Heart left ventricle (tissue), 16 donors: ENCODE measurements around the gene CLEC2B. TPM values are rescaled to one million over a fixed set of nuclear protein-coding genes. Genes with fewer than 3 reads are reported as not detected.

Experiments
- ATAC-seq, 4 donors: fragments of 200-7000 bp; cut with Tn5 transposase; one replicate each; pipeline ENCODE4 v1.9.1; 2020 to 2022; ENCODE audit warnings: moderate library complexity in 4 of 4, mild to moderate bottlenecking in 3 of 4, moderate number of reproducible peaks in 1 of 4
- DNase-seq, 5 donors: peaks; one replicate each; pipeline ENCODE4 v3.0.0-alpha.2; 2020
- H3K27ac ChIP-seq, 12 donors: fragments of 200-600 bp; sonication (generic) in 4 of 12; one replicate each; pipeline versions ENCODE4 v1.5.0 to v1.8.0; 2016 to 2022; ENCODE audit warnings: mild to moderate bottlenecking in 2 of 12
- H3K27me3 ChIP-seq, 9 donors: fragments of 200-600 bp; sonication (generic) in 2 of 9; one replicate each; pipeline versions ENCODE4 v1.5.1 to v1.8.0; 2016 to 2022; ENCODE audit warnings: mild to moderate bottlenecking in 3 of 9
- H3K36me3 ChIP-seq, 9 donors: fragments of 200-600 bp; sonication (generic) in 2 of 9; one replicate each; pipeline versions ENCODE4 v1.5.0 to v1.8.0; 2018 to 2022; ENCODE audit warnings: mild to moderate bottlenecking in 2 of 9
- H3K4me1 ChIP-seq, 12 donors: fragments of 200-600 bp; sonication (generic) in 4 of 12; one replicate each; pipeline versions ENCODE4 v1.5.0 to v1.8.0; 2016 to 2022; ENCODE audit warnings: mild to moderate bottlenecking in 3 of 12
- H3K4me3 ChIP-seq, 12 donors: fragments of 200-600 bp; sonication (generic) in 4 of 12; one replicate each; pipeline versions ENCODE4 v1.5.0 to v1.8.0; 2017 to 2022; ENCODE audit warnings: mild to moderate bottlenecking in 9 of 12, moderate library complexity in 4 of 12
- H3K9me3 ChIP-seq, 12 donors: fragments of 200-600 bp; sonication (generic) in 4 of 12; one replicate each; pipeline versions ENCODE4 v1.5.0 to v1.8.0; 2016 to 2022; ENCODE audit warnings: mild to moderate bottlenecking in 1 of 12
- POLR2A ChIP-seq, 2 donors: fragments of 450-650 bp; IDR thresholded peaks; one replicate each; pipeline ENCODE4 v1.6.1; 2017; ENCODE audit warnings: antibody characterized with exemption in 2 of 2, mild to moderate bottlenecking in 2 of 2, moderate library complexity in 2 of 2
- WGBS, 4 donors: extraction: QIAGEN DNeasy Blood & Tissue Kit in 2 of 4; methylation state at CpG; one replicate each; pipeline versions ENCODE4 v1.1.5 to v1.1.7; 2013 to 2018; 5-methylcytosine and 5-hydroxymethylcytosine counted together
- intact Hi-C, 10 donors: fragments of 100-400 bp; cut with DNase I; formaldehyde crosslinking; loops; one replicate each; pipeline versions ENCODE4 v1.11.1 to v1.14.2; 2022
- polyA plus RNA-seq, 2 donors: library from polyadenylated mRNA; stranded (reverse); fragments of 200-250 nt; gene quantifications; one replicate each; pipeline ENCODE4 v1.2.3, GENCODE V29; 2013
- total RNA-seq, 9 donors: library from RNA; depleted of rRNA in 2 of 9; stranded (reverse); fragments of >200 nt in 2 of 9; fragmentation: NEBNext Ultra II Directional in 3 of 9; extraction: Animal tissue kit (Norgen Biotek cat#: 25700) in 3 of 9; gene quantifications; one replicate each; pipeline versions ENCODE4 v1.1.0 to v1.2.4, GENCODE V29; 2016 to 2023
- TF ChIP-seq, protein P1 (sequence below), 12 donors: fragments of 200-600 bp; sonication (generic) in 4 of 12; IDR thresholded peaks; one replicate each; pipeline versions ENCODE4 v1.5.0 to v1.8.0; 2018 to 2022; ENCODE audit warnings: antibody characterized with exemption in 12 of 12, mild to moderate bottlenecking in 5 of 12
- donor health status: ischemic (EF 13 %, LVEDD 7.1; RV severe dilation, severe dysfunction).
- donor health status: healthy with polysubstance abuse.
- donor health status: DM: no; HTN: yes; CAD: no.
- donor health status: DM: no; HTN: no; CAD: no.
- donor health status: ischemic (EF 25% LVEDD 6.9; RV normal size, moderate dysfunction).
- donor health status: ischemic (EF 25% LVEDD 5.7; RV mildly dilated, moderate dysfunction).
- donor health status: healthy.
- donor health status: DM: yes; HTN: yes; CAD: no.
- donor health status: ischemic (EF 35%, LVEDD 5.7; RV mildly dilated, moderate dysfunction).
- donor health status: nonischemic (EF 11% LVEDD 7.7; RV severe dilation, severe dysfunction).
- donor health status: DM: yes; HTN: yes; CAD: no.
- donor health status: PGD.
- donor health status: ischemic (EF 29% LVEDD 5.4; RV normal size, mild dysfunction).
- donor health status: nonischemic (EF 23%, LVEDD 6.1; RV moderate dilation, normal function).

Gene CLEC2B
- total and polyA plus RNA-seq, 11 donors: 2.7 to 18.8 (median 4.5) TPM

DNA sequence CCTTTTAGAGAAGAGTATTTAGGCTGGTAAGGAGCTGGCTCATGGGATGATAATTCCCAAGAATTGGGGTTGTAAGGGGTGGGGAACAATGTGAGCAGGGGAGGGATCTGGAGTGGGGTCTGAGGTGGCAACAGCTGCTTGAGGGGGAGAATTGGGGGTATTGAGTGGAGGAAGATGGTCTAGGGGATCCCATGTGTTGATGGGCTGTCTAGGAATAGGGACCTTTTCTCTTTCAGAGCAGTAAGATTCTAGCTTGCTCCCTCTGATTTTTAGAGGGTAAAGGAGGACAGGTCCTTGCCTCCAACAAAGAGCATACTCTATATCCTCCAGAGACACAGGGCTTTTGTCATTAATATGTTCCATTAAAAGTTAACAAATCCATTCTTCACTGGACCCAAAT, 40.6 kb upstream of the CLEC2B start:
- no peak overlapping the region for H3K4me3 ChIP-seq
- no peak for DNase-seq
- peaks cover 0 to 28% (median 17%) of the 10 kb centered on the region in 12 donors for H3K9me3 ChIP-seq
- intact Hi-C loops: loop anchor here in 1 of 10 donors (5.0 kb wide), 1 partner anchor 162 kb away; no protein-coding TSS in a partner anchor
- H3K4me1 ChIP-seq: no peaks in the 10 kb centered on the region
- TF ChIP-seq, protein P1, sequence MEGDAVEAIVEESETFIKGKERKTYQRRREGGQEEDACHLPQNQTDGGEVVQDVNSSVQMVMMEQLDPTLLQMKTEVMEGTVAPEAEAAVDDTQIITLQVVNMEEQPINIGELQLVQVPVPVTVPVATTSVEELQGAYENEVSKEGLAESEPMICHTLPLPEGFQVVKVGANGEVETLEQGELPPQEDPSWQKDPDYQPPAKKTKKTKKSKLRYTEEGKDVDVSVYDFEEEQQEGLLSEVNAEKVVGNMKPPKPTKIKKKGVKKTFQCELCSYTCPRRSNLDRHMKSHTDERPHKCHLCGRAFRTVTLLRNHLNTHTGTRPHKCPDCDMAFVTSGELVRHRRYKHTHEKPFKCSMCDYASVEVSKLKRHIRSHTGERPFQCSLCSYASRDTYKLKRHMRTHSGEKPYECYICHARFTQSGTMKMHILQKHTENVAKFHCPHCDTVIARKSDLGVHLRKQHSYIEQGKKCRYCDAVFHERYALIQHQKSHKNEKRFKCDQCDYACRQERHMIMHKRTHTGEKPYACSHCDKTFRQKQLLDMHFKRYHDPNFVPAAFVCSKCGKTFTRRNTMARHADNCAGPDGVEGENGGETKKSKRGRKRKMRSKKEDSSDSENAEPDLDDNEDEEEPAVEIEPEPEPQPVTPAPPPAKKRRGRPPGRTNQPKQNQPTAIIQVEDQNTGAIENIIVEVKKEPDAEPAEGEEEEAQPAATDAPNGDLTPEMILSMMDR (IDR thresholded peaks at IDR 0.05): no peak
- TF ChIP-seq POLR2A (IDR thresholded peaks at IDR 0.05): no peak
- H3K27ac ChIP-seq: no peak overlapping the region
- ATAC-seq: no peak
- H3K36me3 ChIP-seq: no peaks in the 10 kb centered on the region
- no peaks in the 10 kb centered on the region for H3K27me3 ChIP-seq

DNA sequence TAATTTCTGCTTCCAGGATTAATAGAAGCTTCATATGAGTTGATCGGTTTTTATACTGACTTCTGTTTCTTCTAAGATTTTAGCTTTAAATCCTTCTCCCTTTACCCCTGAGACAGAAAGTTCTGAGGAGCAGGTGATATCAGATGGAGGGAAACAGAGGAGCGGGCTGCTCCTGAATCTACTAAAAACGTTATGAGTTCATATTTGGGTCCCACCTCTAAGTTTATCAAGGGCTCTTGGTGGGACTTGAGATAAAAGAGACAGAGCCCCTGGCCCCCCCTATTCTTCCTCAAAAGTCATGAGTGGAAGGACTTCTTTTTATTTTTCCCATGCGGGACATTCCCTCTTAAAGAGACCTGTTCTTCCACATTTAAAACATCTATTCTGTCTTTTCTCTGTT, 39.2 kb upstream of the CLEC2B start:
- 76 to 91% (median 89%) methylated on average over 4 of the region's 4 CpGs for WGBS, 4 donors
- H3K36me3 ChIP-seq: no peaks in the 10 kb centered on the region
- intact Hi-C loops: no loop called here
- H3K27me3 ChIP-seq: no peaks in the 10 kb centered on the region
- H3K9me3 ChIP-seq: peaks cover 0 to 34% (median 17%) of the 10 kb centered on the region in 12 donors
- TF ChIP-seq, protein P1 (IDR thresholded peaks at IDR 0.05): no peak
- TF ChIP-seq POLR2A (IDR thresholded peaks at IDR 0.05): no peak
- no peak overlapping the region for H3K27ac ChIP-seq
- ATAC-seq (no peak), DNase-seq (no peak)
- H3K4me3 ChIP-seq: no peak overlapping the region
- no peaks in the 10 kb centered on the region for H3K4me1 ChIP-seq

DNA sequence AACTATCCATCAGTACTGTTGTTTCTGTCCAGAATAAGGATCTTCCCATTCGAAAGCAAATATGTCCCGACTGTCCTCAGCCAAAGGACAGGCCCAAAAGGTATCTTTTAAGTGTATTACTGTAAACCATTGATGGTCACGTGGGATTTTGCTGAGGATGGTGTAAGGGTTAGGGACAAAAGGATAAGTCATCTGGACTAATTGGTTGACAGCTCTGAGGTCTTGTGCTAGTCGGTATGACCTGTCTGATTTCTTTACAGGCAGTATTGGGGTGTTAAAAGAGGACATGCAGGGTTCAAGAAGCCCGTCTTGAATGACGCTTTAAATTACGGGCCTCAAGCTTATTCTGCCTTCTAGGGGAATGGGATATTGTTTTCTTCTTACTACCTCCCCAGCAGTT, 38.6 kb upstream of the CLEC2B start:
- Histone ChIP-seq H3K4me1 (no peaks in the 10 kb centered on the region), H3K27me3 (no peaks in the 10 kb centered on the region), H3K27ac (no peak overlapping the region), H3K9me3 (peaks cover 0 to 39% (median 19%) of the 10 kb centered on the region in 12 donors), H3K4me3 (no peak overlapping the region), H3K36me3 (no peaks in the 10 kb centered on the region)
- intact Hi-C loops: no loop called here
- TF ChIP-seq POLR2A (IDR thresholded peaks at IDR 0.05): no peak
- DNase-seq: no peak
- 80 to 92% (median 90%) methylated on average over 7 of the region's 7 CpGs for WGBS, 4 donors
- no peak for ATAC-seq

DNA sequence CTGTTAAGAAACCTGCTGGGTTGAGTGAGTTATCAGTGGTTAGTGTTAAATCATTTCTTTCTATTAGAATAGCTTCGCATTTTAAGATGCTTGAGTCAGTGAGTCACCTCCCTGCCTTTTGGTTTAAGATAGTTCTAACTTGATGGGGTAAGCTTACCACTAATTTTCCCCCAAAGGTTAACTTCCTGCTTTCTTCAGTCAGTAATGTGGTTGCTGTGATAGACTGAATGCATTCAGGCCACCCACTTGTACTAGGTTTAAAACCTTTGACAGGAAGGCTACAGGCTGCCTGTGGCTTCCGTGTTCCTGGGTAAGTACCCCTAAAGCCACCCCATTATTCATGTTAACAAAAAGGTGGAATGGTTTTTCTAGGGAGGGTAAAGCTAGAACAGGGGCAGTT, 37.7 kb upstream of the CLEC2B start:
- 74 to 84% (median 78%) methylated on average over 2 of the region's 2 CpGs for WGBS, 4 donors
- no peaks in the 10 kb centered on the region for H3K27me3 ChIP-seq
- H3K27ac ChIP-seq: no peak overlapping the region
- no peak overlapping the region for H3K4me3 ChIP-seq
- intact Hi-C loops: no loop called here
- TF ChIP-seq, protein P1 (IDR thresholded peaks at IDR 0.05): no peak
- no peak for TF ChIP-seq POLR2A (IDR thresholded peaks at IDR 0.05)
- no peaks in the 10 kb centered on the region for H3K4me1 ChIP-seq
- H3K9me3 ChIP-seq: peaks cover 0 to 39% (median 25%) of the 10 kb centered on the region in 12 donors
- DNase-seq: no peak
- ATAC-seq: no peak
- H3K36me3 ChIP-seq: no peaks in the 10 kb centered on the region

DNA sequence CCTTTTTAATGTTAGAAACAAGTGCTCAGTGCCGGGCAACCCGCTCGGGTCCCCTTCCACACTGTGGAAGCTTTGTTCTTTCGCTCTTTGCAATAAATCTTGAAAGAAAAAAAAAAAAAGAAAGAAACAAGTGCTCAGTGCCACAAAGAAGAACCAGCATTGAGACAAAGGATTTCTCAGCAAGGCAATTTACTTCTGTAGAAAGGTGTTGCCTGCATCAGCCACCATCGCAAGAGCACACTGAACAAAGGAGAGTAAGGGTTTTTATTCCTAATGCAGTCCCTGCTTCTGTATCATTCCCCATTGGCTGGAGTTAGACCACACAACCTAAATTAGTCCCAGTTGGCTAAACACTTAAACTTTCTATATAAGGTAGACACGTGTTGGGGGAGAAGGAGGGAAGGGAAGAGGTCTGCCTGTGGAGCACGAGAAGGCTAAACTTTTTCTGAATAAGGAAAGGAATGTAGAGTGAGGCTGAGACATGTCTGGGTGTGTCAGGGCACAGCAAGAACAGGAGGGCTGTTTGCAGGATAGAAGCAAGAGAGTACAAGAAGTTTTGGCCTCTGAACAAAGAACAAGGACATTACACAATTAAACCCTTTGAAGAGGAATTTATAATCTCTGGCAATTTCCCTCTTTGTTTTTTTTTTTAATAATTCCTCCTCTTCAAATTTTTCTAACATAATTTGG, 33.5 kb upstream of the CLEC2B start:
- intact Hi-C loops: no loop called here
- TF ChIP-seq POLR2A (IDR thresholded peaks at IDR 0.05): no peak
- TF ChIP-seq, protein P1 (IDR thresholded peaks at IDR 0.05): no peak
- Histone ChIP-seq H3K9me3 (peaks cover 0 to 23% (median 8%) of the 10 kb centered on the region in 12 donors), H3K36me3 (no peaks in the 10 kb centered on the region), H3K27me3 (no peaks in the 10 kb centered on the region), H3K4me1 (no peaks in the 10 kb centered on the region), H3K4me3 (no peak overlapping the region), H3K27ac (no peak overlapping the region)
- no peak for ATAC-seq
- 78 to 89% (median 87%) methylated on average over 7 of the region's 7 CpGs for WGBS, 4 donors
- no peak for DNase-seq
